ENCODE results near the gene UQCRFS1.
"Not testable (repeated sequence)": the region's sequence is repeated elsewhere in the genome, so short reads cannot be mapped to it uniquely, and the experiment has no call there.

UQCRFS1 gene

DNA sequence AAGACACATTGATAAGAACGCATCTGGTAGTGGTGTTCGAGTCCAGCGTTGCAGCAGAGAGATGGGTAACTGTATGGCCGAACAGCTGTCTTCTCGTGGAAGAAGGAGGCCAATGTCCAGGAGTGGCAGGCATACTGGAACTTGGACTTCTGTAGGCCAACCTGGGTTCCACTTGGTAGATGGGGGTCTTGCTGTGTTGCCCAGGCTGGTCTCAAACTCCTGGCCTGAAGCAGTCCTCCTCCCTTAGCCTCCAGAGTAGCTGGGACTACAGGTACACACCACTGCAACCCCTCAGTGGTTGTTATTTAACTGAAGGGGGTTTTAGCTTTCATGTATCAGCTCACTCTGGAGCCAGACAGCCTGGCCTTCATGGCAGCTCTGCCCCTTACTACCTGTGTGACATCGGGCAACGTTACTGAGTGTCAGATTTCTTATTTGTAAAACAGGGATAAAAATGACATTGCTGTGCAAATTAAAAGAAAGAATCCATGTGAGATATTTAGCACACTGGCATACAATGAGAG lies 2.4 kb upstream of the UQCRFS1 start:
- DNase-seq (ENCODE audit: low read depth, low spot score), result no peak

DNA sequence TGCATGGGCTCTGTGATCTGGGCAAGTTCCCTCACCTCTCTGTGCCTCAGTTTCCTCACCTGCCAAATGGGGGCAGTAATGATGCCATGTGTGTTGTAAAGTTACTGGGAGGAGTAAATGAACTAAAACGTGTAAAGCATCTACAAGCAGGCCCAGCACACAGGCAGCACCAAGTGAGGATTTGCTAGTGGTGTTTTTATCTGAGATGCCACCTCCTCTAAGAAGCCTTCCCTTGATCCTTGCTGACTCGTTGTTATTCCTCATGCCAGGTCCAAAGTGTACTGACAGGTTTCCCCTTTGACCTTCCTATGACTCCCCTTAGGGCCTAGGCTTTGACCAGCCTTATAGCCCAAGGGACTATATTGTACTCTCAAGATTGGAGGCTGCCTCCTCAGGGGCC lies 1.5 kb upstream of the UQCRFS1 start:
- no peak for DNase-seq (ENCODE audit: low read depth, low spot score)

DNA sequence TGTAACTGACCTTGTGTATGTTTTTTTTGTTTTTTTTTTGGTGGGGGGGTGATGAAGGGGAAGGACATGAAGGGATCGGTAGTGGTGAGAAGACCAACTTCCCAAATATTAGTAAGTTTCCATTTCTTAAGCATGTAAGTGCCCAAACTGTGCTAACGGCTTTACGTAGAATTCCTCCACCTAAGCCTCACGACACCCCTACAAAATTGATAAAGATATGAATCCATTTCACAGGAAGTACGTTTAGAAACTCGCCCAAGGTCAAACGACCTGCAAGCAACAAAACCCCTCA lies 649 bp downstream of the UQCRFS1 start:
- DNase-seq (ENCODE audit: low read depth, low spot score), result no peak

DNA sequence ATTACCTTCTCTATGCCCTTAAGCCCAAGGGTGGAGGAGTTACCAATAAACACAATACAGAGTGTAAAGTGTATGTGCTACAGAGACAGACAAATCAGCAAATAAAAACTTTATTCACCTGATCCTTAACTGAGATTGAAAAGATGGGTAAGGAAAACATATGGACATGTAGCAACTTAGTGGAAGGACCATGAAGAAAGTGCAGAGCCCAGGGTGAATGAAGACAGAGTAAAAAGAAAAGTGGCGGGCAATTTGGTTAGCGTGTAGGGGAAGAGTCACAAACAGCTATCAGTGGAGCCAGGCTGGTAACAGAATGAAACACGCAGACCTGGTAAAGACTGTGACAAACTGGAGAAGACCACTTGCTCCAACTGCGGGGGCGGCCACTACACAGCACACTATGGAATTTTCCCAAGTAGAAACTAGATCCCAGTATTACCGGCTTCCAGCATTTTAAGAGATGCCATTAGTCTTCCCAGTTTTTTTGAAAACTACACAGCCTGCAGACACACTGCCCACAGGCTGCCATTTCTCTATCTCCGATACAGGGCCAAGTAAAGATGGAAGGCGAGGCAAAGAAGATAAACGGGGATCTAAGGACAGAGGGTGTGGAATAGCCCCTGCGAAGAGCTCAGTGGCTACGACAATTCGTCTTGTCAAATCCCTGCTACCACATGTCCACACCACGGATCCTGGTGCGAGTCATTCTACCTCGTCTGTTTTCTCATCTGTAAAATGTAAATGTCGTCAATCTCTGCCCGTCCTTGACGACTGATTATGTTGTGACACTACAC lies 1.2 kb downstream of the UQCRFS1 start:
- no peak for DNase-seq (ENCODE audit: low read depth, low spot score)

DNA sequence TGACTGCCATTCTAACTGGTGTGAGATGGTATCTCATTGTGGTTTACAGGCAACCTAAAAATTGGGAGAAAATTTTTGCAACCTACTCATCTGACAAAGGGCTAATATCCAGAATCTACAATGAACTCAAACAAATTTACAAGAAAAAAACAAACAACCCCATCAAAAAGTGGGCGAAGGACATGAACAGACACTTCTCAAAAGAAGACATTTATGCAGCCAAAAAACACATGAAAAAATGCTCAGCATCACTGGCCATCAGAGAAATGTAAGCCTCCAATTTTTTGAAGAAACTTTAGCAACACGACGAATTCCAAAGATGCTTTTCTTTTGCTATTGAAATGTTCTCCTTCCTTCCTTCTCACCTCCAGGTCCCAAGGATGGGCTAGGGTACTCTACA lies 1.9 kb downstream of the UQCRFS1 start:
- DNase-seq (ENCODE audit: low read depth, low spot score), result not testable (repeated sequence)

DNA sequence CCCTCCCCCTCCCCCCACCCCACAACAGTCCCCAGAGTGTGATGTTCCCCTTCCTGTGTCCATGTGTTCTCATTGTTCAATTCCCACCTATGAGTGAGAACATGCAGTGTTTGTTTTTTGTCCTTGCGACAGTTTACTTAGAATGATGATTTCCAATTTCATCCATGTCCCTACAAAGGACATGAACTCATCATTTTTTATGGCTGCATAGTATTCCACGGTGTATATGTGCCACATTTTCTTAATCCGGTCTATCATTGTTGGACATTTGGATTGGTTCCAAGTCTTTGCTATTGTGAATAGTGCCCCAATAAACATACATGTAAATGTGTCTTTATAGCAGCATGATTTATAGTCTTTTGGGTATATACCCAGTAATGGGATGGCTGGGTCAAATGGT lies 2.4 kb downstream of the UQCRFS1 start:
- DNase-seq (ENCODE audit: low read depth, low spot score), result not testable (repeated sequence)

DNA sequence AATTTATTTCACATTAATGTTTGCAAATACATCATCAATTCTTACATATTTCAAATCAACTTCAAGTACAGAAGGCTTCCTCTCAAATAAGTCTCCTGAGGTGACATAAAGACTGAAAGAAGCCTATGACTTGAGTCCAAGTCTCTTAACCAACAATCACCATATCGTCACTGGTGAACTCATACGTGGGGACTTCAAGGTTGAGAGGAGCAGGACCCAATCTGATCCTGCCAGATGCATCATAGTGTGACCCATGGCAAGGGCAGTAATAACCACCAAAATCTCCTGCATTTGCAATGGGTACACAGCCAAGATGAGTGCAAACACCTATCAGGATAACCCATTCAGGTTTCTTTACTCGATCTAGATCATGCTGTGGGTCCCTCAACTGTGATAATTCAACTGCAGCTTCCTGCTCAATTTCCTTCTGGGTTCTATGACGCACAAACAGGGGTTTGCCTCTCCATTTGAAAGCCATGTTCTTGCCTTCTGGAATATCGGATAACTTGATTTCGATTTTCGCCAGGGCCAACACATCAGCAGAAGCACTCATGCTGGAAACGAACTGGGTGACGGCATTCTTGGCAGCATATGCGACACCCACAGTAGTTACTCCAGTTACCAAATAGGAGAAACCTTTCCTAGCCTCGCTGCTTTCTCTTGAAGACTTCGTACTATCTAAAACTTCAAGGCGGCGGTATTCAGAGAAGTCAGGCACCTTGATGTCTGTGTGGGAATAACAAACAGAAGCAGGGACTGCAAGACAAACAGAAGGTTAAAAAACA lies 5.4 kb downstream of the UQCRFS1 start:
- not testable (repeated sequence) for DNase-seq (ENCODE audit: low read depth, low spot score)

DNA sequence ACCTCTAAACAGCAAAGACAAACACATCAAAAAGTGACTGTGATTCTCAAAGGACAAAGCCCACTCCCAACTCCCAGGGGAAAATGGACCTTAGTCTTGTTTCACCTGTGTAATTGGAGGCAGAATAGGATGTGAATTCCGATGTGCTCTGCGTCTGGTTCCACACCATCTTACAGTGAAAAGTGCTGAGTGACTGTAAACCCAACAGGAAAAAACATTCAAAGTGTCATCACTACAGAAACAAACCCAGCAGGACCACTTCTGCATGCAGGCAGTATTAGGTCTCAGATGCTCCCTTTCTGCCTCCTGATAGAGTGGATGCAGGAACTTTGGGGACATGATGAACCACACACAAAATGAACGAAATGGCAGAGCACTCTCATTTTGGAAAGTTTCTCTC lies 6.5 kb downstream of the UQCRFS1 start:
- DNase-seq (ENCODE audit: low read depth, low spot score), result no peak

DNA sequence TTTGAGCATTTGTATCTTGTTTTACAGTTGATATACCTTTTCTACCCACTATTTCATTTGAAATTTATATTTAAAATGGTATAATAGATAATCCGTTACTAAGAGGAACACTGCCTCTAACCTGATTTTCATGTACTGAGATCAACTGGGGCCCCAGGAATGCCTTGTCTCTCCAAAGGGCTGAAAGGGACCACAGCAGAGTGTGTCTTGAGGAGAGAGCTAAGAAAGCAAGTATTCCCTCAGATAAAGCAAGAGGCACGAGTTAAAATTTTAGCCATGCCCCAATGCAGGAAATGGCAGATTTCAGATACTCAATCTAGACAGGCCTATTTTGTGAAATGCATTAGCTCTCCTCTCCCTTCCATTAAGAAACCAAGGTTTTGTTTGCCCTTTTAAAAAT lies 10.7 kb downstream of the UQCRFS1 start:
- no peak for DNase-seq (ENCODE audit: low read depth, low spot score)

DNA sequence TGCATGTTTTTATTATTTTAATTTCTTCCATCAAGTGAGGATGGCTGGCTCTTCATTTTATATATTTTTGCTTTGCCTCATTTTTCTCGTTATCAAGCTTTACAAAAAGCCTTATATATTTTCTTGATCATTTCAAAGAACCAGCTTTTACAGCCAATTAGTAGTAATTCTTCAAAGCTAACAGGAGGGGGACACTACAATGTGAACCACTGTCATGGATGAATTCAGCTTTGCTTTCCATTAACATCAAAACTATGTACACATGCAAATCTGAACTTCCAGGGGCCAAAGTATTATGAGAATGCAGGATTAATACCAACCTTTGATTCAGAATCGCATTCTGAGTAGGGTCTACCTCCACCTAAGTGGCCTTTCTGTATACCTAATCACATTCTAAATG lies 11.1 kb downstream of the UQCRFS1 start:
- no peak for DNase-seq (ENCODE audit: low read depth, low spot score)

DNA sequence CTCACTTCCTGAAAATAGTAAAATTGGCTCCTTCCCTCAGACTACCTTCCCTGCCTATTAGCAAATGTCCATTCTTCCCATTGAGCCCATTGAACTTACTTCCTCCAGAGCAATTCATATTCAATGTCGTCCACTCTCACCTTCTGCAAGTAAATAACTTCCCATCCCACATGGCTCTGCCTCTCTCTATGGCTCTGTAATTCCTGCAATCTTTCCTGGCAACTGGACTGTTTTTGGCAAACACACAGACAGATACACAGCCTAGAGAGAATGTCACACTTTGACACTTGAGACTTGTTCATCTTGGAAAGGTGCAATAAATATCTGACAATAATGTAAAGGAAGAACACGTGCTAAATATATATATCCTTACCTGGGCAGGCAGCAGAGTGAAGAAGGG lies 18.3 kb downstream of the UQCRFS1 start:
- DNase-seq (ENCODE audit: low read depth, low spot score), result no peak

DNA sequence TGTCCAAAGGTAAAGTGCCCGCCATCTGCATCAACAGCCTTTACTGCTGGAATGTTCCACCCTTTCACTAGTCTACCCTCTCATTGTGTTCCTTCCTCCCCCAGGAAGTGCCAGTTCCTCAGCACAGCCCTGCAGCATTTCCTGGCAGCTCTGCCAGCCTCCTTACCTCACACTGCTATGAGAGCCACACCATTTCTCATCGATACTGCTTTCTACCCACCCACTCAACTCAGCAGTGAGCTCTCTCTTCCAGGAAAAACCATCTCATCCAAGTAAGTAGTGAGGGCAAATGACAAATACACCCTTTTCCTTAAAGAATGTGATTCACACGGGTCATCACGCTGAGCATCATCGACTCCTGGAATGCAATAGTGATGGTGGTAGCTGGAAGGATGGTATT lies 19.8 kb downstream of the UQCRFS1 start:
- no peak for DNase-seq (ENCODE audit: low read depth, low spot score)

DNA sequence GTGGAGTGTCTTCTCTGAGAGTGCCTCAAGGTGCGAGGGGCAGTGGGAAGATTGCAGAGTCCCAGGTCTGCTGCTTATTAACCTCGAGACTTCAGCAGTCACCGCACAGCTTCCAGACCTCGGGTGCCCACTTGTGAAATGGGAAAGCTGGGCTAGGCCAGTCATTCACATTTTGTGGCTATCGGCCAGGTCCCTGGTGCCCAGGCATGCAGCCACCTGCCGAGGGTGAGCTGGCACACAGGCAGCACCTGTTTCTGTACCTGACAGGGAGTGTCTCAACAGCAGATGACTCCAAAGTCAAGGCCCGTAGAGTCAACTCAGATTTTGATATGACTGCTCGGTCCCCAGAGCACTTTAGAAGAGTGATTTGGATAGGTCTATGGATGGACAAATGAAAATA lies 21.9 kb downstream of the UQCRFS1 start:
- no peak for DNase-seq (ENCODE audit: low read depth, low spot score)

DNA sequence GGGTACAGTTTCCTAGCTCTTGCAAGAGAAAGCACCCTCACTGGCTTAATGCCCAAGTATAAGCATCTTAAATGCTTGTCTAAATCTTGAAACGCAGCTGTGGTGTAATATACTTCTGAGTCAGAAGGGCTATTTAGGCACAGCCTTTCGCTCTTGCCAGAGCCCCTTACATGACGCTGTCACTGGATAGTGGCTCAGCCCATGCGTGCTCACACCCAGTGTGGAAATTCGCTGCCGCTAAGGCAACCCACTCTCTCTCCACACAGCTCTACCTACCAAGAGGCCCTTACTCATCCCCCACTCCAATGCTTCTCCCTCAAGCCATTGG lies 24.0 kb downstream of the UQCRFS1 start:
- no peak for DNase-seq (ENCODE audit: low read depth, low spot score)

DNA sequence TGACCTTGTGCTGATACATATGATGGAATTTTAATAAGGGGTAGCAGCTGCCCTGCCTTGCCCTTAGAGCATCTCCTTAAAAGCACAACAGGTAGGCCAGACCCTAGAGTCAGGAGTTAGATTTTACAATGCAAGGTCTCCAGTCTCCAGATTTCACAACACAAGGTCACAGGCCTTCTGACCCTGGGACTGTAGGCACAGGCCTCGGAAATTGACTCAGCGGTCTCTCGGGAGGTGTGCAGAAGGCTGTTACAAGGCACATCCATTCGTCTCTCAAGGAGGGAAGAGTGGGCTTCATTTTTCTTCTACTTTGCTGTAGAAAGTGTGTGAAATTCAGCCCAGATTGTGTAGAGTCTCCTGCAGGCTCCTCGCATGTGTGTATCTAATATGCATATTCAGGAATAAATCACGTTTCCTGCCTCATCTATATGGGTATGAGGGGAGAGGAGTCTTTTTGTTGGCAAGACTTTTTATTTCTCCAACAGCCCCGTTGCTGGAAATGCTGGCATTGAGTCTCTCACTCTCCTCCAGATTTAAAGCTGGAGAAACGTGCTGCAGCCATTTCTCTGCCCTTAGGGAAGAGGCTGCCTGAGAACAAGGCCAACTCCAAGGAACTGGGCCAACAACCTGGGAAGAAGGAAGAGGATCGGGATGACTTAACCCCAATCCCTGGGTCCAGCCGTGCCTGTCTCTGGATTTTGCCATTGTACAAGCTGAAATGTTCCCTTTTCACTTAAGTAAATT lies 24.5 kb downstream of the UQCRFS1 start:
- DNase-seq (ENCODE audit: low read depth, low spot score), result no peak

DNA sequence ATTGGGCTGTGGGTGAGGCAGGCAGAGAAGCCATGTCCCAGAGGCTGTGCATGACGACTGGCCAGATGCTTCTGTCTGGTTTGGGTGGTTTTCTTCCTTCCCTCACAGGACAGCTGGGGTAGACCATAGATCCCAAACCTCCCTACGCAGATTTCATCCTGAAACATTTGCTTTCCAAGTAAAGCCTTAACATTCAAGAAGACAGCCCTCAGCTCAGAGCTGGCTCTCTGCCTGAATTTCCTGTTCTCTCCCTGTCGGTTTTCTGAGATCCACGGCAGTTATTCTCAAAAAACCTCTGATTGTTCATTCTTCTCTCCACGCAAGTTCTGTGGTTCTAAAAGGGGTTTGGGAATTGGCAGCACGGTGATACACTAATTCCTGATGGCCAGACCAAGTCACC lies 25.3 kb downstream of the UQCRFS1 start:
- DNase-seq (ENCODE audit: low read depth, low spot score), result no peak

DNA sequence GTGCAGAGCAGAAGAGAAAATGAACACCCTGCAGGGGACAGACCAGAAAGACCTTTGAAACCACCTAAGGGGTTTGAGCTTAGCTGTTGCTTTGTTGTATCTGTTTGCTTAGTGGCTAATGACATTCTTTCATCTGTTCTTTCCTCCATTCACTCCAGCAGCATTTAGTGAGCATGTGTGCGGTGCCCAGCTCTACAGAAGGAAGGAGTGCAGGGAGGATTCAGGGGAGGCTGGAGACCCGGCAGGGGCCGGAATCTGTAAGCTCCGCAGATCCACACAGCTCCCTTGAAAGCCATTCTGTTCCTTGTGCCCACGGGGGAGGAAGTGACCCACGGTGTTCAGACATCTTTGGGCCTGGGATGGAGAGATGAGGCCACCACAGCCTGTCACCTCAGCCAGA lies 27.5 kb downstream of the UQCRFS1 start:
- DNase-seq (ENCODE audit: low read depth, low spot score), result no peak

DNA sequence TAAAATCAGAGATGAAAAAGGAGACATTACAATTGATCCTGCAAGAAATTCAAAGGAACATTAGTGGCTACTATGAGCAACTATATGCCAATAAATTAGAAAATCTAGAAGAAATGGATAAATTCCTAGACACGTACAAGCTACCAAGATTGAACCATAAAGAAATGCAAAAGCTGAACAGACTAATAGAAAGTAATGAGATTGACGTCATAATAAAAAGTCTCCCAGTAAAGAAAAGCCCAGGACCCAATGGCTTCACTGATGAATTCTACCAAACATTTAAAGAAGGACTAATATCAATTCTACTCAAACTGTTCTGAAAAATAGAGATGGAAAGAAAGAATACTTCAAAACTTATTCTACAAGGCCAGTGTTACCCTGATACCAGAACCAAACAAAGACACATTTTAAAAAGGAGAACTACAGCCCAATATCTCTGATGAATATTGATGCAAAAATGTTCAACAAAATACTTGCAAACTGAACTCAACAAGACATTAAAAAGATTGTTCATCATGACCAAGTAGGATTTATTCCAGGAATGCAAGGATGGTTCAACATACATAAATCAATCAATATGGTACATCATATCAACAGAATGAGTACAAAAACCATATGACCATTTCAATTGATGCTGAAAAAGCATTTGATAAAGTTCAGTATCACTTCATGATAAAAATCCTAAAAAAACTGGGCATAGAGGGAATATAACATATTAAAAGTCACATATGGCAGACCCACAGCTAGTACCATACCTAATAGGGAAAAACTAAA lies 35.8 kb downstream of the UQCRFS1 start:
- no peak for DNase-seq (ENCODE audit: low read depth, low spot score)

DNA sequence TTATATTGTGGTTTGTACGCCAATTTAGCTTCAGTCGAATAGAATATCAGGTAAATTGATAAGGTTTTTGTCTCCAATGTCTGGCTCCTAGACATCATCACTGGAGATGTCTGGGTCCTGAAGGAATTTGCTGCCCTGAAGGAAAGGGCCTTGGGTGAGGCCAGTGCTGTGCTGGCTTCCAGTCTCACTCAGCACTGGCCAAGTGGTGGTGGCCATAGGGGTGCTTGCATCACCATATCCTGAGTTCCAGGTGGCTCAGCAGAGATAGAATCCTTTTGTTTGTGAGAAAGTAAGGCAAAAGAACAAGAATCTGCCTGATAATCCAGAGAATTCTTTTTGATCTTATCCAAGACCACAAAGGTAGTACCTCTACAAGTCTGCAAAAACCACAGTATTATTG lies 39.1 kb downstream of the UQCRFS1 start:
- no peak for DNase-seq (ENCODE audit: low read depth, low spot score)

DNA sequence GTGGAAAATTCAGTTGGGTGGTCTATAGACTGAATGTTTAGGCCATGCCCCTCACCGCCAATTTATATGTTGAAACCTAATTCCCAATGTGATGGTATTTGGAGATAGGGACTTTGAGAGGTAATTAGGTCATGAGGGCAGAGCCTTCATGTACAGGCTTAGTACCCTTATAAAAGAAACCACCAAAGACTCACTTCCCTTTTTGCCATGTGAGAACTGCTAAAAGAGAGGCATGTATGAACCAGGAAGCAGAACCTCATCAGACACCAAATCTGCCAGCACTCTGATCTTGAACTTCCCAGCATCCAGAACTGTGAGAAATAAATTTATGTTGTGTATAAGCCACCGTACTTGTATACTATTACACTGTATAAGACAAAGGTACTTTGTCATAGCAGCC lies 40.6 kb downstream of the UQCRFS1 start:
- DNase-seq (ENCODE audit: low read depth, low spot score), result no peak

DNA sequence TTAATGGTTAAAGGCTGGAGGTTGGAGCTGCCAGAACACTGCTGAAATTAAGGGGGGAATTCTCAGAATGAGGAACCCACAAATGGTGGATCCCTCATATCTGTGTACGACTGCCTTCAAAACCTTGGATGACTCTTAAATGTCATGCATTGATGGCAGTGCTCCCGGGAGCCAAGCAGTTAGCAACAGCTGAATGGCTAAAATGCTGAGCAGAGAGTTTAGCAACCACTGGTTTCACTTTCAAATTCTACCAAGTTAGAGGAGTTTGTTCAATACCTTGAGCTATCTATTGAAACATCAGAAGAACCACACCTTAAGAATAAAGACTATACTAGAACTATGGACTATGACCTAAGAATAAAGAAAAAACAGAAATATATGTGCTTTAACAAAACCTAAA lies 41.4 kb downstream of the UQCRFS1 start:
- DNase-seq (ENCODE audit: low read depth, low spot score), result no peak

DNA sequence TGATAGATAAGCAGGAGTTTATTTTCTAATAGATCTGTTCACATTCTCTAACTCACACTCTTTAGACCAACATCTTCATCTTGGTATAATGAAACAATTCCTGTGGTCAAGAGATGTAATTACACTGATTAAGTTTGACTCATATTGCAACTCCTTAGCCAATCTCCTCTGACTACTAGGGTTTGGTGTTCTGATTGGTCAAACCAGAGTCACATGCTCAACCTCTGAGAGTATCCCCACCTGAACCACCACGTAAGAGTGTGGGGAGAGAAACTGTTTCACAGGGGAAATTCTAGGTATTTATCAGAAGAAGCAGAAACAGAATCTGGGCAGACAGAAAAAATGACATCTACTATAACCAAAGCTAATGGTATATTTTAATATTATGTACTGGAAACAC lies 42.4 kb downstream of the UQCRFS1 start:
- no peak for DNase-seq (ENCODE audit: low read depth, low spot score)
